GM18870 (cell line): Measurements from ENCODE around the gene TP53RK.

ENCODE experiments used
- ATAC-seq: cut with Tn5 transposase; IDR thresholded peaks from one replicate; pipeline ENCODE4 v1.9.1; 2021; ENCODE audit warnings: moderate library complexity; ENCODE audit not compliant: unreplicated experiment

TP53RK gene

DNA sequence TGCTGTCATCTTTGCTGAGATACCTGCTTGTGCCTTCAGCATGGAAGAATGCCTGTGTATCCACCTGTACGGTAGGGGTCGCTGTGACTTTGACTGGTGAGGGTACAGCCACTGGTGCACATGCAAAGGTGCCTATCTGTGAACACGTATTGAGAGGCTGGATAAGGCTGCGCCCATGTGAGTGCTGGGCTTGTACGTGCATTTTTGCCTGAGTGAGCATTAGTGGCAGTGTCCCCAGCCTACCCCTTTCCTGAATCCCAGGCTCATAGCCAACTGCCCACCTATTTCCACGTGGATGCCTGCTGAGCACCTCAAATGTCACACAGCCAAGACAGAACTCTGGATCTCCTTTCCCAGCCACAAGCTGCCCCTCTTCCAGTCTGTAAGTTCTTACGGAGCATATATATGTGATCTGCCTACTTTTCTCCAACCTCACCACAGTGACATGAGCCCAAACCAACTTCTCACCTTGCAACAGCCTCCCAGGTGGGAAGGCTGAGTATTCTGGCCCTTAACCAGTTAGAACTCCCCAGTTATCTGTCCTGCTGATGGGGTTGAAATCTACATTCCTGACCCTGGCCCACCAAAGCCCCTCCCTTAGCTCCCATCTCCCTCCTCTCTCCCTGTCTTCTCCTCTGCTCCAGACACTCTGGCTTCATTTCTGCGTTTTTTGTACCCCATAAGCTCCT lies 19.1 kb upstream of the TP53RK start:
- ATAC-seq = no peak

DNA sequence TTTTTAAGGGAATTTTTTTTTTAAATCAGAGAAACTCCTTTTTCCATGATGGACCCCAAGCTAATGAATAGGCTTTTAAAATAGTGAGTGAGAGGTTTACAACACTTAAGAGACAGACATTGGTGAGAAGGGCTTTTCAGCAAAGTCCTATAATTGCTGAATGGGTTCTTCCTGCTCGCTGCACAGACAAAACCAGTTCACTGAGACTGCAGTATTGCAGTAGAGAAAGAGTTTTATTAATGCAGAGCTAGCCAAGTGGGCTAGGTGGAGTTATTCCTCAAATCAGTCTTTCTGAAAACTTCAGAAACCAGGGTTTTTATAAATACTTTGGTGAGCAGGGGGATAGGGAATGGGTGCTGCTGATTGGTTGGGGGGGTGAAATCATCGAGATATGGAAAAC lies 17.0 kb upstream of the TP53RK start:
- no peak for ATAC-seq

DNA sequence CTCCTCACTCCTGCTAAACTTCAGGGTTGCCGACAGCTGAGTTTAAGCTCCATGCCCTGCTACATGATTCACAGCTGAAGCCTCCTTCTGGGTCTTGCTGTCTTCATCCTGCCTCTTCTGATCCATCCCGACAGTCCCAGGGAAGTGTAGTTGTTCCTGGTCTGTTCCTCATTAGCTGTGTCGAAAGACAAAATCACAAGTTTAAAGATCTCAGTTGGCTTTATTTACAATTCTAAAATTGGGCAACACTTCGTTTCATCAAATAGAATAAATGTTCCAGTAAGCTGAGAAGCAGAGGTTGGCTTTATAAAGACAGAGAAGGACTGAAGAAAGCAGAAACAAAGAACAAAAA lies 16.1 kb upstream of the TP53RK start:
- ATAC-seq = no peak

DNA sequence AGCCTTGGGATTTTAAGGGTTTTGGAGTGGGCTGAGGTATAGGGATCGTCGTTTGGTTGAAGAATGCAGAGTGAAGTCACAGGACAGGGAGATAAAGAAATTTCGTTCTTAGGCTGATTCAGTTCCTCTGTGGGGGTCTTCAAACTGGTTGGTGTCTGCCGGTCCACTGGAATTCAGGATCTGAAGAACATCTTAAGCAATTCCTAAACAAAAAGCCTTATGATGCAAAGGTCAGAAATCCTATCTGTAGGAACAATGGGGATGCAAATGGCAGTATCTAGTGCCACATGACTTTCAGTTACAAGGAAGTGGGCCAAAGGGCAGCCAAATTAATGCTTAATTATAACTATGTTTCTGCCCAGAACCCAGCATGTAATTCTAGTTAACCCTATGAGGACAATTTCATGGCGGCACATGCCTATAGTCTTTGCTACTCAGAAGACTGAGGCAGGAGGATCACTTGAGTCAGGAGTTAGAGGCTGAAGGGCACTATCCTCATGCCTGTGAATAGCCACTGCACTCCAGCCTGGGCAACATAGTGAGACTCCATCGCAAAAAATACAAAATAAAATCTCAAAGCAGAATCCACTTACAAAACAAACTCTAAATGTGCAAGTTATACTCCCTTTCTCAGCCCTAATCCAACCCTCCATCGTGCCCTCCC lies 15.6 kb upstream of the TP53RK start:
- no peak for ATAC-seq

DNA sequence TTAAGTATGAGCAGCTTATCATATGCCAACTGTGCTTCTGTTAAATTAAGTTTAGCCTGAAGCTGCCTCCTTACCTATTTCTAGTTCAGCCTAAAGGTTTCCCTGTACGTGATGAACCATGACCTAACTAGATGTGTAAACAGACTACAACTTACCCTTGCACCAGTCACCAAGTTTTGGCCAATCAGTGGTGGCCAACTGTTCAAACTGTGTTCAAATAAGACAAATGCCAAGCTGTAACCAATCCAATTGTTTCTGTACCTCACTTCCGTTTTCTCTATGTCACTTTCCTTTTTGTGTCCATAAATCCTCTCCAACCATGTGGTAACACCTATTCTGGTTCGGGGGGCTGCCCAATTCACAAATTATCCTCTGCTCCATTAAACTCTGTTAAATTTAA lies 14.2 kb upstream of the TP53RK start:
- no peak for ATAC-seq

DNA sequence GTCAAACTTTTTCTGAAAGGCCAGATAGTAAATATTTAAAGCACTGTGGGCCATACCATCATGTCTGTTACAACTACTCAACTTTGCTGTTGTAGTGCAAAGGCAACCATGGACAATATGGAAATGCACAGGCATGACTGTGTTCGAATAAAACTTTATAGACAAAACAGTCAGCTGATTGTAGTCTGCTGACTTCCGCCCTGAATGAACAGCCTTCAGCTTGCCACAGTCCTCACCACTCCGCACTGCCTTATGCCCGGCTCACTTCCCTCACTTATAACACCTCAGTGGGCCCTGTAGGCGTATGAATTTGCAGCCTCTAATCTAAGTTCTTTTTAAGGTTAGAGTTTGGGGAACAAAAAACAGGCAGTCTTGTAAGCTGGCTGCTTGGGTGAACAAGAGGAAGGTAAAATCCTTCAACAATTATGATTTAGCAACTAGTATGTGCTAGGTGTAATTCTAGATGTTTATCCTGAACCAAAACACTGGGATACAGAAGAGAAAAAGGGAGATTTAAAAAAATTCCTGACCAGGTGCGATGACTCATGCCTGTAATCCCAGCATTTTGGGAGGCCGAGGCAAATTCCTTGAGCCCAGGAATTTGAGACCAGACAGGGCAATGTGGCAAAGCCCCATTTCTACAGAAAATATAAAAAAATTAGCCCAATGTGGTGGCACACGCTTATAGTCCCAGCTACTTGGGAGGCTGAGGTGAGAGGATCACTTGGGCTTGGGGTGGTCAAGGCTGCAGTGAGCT lies 13.4 kb upstream of the TP53RK start:
- ATAC-seq = no peak

DNA sequence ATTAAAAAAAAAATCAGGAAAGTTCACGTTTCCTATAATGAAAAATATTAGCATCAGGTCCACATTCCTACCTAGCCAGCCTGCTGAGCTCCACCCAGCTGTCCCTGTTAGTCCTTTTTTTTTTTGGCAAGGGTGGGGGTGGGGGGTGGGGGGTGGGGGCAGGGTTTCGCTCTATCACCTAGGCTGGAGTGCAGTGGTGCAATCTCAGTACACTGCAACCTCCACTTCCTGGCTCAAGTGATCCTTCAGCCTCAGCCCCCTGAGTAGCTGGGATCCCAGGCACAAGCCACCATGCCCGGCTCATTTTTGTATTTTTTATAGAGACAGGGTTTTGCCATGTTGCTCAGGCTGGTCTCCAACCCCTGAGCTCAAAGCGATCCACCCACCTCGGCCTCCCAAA lies 12.7 kb upstream of the TP53RK start:
- no peak for ATAC-seq

DNA sequence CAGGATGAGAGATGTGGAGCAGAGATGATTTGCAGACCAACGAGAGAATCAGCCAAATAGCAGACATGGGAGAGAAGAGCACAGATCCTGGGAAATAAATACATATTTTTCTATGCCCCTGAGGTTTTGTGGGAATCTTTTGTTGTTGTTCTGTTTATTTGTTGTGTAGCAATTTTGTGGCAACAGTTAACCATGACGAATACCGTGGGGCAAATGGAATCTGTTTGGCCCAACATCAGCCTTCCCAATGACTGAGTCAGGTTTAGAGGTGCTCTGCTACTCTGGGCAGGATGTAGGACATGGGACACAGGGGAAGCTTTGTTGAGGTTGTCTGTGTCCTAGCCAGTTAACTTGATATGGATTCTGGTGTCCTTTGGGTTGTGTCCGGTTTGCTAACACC lies 12.3 kb upstream of the TP53RK start:
- ATAC-seq = no peak

DNA sequence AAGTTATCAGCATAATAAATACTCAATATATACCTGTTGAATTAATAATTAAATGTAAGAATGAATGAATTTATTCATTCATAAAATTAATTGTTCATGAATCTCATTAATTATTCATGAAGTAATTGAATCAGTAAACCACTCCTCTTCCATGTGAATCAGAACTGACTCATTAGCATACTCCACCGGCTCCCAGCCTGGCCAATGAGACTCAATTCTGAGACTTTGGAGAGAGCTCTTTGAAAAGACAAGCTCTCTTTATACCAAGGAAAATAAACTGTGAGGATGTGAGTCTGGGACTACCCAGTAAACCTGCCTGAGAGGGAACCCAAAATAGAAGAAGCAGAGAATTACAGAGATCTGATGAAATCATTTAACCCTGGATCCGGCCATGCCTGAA lies 11.8 kb upstream of the TP53RK start:
- no peak for ATAC-seq

DNA sequence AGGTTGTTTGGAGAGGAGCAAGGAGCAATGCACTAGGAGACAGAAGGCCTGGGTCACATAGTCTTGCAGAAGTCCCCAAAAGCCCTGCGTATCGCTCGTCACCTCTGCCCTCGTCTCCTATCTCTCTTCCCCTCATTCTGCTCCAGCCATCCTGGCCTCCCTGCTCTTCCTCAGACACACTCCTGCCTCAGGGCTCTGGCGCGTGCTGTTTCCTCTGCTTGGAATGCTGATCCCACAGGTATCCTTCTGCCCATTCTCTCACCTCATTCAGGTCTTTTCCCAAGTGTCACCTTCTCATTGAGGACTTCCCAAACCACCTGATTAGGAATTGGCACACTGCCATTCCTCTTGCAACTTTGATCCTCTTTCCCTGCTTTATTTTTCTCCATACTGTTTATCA lies 11.2 kb upstream of the TP53RK start:
- no peak for ATAC-seq

DNA sequence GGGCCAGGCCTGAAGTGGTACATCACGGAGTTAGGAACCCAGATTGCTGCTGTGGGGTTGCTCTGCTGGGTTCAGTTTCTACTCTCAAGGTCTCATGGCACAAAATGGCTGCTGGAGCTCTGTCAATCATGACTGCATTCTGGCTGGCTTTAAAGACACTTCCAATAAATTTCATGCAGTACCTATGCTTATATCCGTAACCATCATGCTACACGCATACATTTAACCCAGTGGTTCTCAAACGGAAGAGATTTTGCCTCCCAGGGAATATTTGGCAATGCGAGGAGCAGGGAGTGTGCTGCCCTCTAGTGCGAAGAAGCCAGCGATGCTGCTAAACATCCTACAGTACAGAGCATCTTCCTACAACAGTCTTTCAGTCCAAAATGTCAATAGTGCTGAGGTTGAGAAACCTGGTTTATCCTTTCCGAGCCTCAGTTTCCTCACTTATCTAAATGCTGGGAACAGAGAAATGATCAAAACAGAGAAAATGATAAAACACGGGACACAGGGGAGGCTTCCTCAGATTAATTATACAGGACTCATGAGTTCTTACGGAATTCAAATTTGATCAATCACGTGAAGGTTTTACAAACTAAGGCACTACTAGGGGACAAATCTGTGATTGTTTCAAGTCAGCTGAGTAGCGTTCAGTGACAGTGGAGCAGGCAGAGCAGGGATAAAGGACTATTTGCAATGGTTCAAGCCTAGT lies 10.6 kb upstream of the TP53RK start:
- ATAC-seq = no peak

DNA sequence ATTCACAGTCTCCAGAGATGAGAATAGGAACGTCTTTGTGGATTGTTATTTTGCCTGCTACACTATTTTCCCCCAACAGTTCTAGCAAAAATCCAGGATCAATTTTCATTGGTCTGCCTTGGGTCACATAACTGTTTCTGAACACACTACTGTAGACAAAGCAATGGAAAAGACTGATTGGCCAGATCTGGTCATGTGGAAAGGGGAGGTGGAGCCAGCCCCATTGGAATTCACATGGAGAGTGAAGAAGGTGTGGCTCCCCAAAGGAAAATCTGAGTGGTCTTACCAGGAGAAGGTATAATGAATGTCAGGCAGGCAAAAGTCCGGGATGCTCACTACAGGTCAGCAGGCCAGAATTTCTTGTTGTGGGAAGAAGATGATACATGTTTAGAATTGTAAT lies 9.5 kb upstream of the TP53RK start:
- ATAC-seq = no peak

DNA sequence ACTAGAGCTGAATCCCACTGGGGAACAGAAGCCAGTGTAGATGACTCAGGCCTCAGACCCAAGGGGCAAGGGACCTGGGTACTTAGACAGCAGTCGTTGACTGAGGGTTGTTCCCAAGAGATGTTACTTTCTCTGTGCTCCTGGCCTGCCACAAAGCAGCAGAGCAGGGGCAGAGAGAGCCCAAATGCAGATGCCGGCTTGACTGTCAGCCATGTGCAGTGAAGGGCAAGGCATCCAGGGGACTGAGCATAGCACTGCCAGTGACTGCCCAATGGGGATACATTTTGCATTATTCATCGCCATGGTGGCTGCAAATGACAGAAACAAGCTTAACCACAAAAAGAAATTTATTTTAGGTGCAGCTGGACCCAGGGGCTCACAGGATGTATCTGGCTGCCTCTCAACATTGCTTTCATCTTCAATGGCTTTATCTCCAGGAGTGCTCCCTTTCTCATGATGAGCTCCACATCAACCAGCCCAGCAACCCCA lies 7.6 kb upstream of the TP53RK start:
- ATAC-seq = no peak

DNA sequence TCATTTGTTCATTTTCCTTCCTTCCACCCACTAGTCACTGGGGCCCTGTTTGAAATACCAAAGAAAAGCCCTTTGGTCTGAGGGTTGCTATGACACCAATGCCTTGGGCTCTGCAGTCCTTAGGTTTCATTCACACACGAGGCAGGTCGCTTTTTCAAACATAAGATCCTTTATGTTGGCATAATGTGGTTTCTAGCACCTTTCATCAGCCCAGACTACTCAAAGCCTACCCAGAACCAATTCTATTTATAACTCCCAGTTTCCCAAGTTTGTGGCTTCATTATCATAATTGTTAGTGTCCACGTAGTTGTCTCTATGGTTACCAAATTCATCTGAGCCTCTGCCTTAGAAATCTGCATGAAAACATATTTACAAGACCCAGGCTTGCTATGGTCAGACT lies 6.6 kb upstream of the TP53RK start:
- ATAC-seq = no peak

DNA sequence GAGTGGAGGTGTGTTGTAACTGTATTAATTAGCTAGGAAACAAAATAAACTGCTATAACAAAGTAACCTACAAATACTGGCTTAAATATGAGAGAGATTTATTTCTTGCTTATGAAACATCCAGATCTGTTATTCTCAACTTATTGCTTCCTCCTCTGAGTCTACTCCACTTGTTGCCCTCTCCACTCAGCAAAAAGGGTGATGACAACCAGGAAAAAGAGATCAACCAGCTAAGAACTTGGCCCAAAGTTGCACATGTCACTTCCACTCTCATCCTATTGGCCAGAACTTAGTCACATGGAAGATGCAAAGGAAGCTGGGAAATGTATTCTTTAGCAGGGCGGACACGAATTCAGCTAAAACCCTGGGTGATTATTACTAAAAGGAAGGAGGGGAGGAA lies 5.2 kb upstream of the TP53RK start:
- ATAC-seq = no peak

DNA sequence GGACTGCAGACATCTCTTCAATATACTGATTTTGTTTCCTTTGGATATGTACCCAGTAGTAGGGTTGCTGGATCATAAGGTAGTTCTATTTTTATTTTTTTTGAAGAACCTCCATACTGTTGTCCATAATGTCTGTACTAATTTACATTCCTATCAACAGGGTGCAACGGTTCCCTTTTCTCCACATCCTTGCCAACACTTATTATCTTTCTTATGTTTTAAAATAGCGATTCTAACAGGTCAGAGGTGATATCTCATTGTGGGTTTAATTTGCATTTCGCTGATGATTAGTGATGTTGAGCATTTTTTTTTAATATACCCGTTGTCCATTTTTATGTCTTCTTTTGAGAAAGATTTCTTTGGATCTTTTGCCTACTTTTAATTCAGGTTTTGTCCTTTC lies 2.0 kb upstream of the TP53RK start:
- no peak for ATAC-seq

DNA sequence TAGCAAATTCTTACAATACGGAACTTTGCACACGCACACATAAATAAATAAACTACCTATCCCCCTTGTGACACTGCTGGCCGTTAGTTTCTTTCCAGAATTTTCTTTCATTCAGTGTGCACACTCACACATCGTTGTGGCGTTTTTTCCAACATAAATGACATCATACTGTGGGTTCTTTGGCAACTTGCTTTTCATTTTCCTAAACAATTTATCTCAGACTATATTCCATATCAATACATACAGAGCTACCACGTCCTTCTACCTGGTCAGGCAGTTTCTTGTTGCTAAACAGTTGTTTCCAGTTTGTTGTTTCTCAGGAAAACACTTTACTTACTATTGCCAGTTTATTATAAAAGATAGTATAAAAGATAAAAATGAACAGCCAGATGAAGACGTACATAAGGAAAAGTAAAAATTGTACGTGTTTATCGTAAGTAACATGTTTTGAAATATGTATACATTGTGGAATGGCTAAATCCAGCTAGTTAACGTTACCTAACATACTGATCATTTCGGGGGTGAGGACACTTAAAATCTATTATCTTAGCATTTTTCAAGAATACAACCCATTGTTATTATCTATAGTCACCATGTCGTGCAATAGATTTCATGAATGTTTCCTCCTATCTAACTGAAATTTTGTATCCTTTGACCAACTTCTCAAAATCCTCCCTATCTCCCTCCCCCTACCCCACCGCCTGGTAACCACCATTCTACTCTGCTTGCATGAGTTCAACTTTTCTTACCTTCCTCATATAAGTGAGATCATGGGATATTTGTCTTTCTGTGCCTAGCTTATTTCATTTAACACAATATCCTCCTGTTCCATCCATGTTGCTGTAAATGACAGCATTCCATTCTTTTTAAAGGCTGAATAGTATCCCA lies 1.2 kb upstream of the TP53RK start:
- ATAC-seq = no peak

DNA sequence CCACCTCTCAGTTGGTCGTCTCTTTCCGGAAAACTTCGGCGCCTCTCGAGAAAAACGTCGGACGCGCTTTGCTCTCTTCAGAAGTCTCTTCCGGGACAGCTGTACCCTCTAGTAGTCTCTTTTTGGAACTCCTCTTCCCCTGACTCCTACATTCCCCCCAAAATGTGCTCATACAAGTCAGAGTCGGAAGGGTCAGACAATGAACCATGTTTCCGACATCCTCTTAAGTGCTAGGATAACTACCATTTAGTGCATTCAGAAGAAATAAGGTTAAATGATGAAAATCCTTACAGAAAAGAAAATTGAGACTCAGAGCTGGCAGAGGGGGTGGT lies 476 bp upstream of the TP53RK start:
- no peak for ATAC-seq

DNA sequence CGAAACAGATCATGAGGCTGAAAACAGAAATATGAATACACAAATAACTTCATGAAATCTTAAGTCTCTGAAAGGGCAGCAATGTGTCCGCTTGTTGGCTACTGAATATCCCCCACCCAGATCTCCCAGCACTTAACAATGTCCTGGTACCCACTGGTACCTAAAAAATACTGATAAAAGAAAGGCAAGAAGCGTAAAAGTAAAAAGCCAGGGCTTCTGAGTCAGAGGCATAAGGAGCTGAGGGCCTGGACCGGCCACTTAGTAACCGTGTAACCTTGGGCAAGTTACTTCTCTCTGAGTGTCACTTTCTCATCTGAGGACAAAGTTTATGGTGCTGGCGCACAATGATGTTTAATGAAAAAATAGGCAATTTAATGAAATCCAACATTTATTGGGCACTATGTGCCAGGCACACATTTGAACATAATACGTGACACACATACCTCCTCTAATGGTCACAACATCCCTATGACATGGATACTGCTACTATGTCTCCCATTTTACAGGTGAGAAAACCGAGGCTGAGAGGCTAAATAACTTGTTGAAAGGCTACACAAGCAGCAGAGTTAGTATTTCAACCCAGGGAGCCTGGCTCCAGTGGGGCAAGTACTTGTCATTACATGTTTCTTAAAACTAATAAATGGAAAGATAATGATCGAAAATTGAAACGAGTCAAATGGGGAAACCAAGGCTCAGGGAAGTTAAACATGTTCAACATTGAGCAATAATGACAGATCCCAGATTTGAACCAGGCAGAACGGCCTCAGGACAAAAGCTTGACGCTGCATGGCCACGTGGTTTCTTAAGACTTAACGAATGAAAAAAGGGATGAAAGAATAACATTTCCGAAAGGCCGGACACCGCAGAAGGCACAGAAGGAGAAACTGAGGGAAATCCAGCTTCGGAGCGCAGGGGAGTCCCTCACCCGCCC lies 828 bp downstream of the TP53RK start:
- no peak for ATAC-seq
